Measurements from ENCODE around the gene CDC25B. TPM values are rescaled to one million over a fixed set of nuclear protein-coding genes. Genes with fewer than 3 reads are reported as not detected.
A peak's percentile ranks its signal among the peaks of the same experiment; 100 is the strongest.

CDC25B gene
- 74.6 and 76.0 TPM in 2 replicates for total RNA-seq (2014; rRNA removed; shearing (Covaris generic))

GRCh38 chr20:3795511-3796468 is at the start of gene CDC25B:
Gene CDC25B (plus strand): TSS chr20:3796310. CDS start chr20:3796532, 222 bp downstream.
- peak within 1 kb of the TSS; percentile 56 for H3K4me3 ChIP-seq
- peak within 1 kb of the TSS; percentile 97 for H3K27ac ChIP-seq
- peaks cover 37% of the 10 kb centered on the region for H3K4me1 ChIP-seq (replicated peaks)
- peaks cover 45% of the 10 kb centered on the region for H3K36me3 ChIP-seq
- no peaks in the 10 kb centered on the region for H3K27me3 ChIP-seq (replicated peaks)
- H3K9me3 ChIP-seq (replicated peaks): no peaks in the 10 kb centered on the region
- DNase-seq (ENCODE audit: low read depth in 1 of 2, low spot score in 2 of 2): peak; percentile 95 to 97

GRCh38 chr20:3747471-3747870 is 48.6 kb upstream of the CDC25B start:
- no peaks in the 10 kb centered on the region for H3K4me1 ChIP-seq (replicated peaks)
- no peaks in the 10 kb centered on the region for H3K9me3 ChIP-seq (replicated peaks)
- no peak overlapping the region for H3K27ac ChIP-seq
- 0 out of 2 replicates have a peak, but pooled peaks cover 4% of the 10 kb centered on the region for H3K27me3 ChIP-seq (replicated peaks)
- no peak for DNase-seq (ENCODE audit: low read depth in 1 of 2, low spot score in 2 of 2)
- no peaks in the 10 kb centered on the region for H3K36me3 ChIP-seq
- H3K4me3 ChIP-seq: no peak overlapping the region

- no peak for DNase-seq (ENCODE audit: low read depth in 1 of 2, low spot score in 2 of 2)
- Histone ChIP-seq H3K36me3 (no peaks in the 10 kb centered on the region), H3K9me3 (replicated peaks) (no peaks in the 10 kb centered on the region), H3K4me3 (no peak overlapping the region), H3K4me1 (replicated peaks) (no peaks in the 10 kb centered on the region), H3K27me3 (replicated peaks) (0 out of 2 replicates have a peak, but pooled peaks cover 4% of the 10 kb centered on the region), H3K27ac (no peak overlapping the region)
Measured at GRCh38 chr20:3748073-3748472, 48.0 kb upstream of the CDC25B start.

- Histone ChIP-seq H3K9me3 (replicated peaks) (no peaks in the 10 kb centered on the region), H3K27ac (no peak overlapping the region), H3K4me3 (no peak overlapping the region), H3K27me3 (replicated peaks) (no peaks in the 10 kb centered on the region), H3K36me3 (no peaks in the 10 kb centered on the region), H3K4me1 (replicated peaks) (no peaks in the 10 kb centered on the region)
- no peak for DNase-seq (ENCODE audit: low read depth in 1 of 2, low spot score in 2 of 2)
Measured at GRCh38 chr20:3749087-3749688, 46.9 kb upstream of the CDC25B start.

GRCh38 chr20:3749689-3750531 is 46.2 kb upstream of the CDC25B start:
- no peaks in the 10 kb centered on the region for H3K27me3 ChIP-seq (replicated peaks)
- no peak overlapping the region for H3K4me3 ChIP-seq
- no peak for DNase-seq (ENCODE audit: low read depth in 1 of 2, low spot score in 2 of 2)
- no peak overlapping the region for H3K27ac ChIP-seq
- H3K36me3 ChIP-seq: no peaks in the 10 kb centered on the region
- no peaks in the 10 kb centered on the region for H3K9me3 ChIP-seq (replicated peaks)
- H3K4me1 ChIP-seq (replicated peaks): no peaks in the 10 kb centered on the region

GRCh38 chr20:3751305-3751674 is 44.8 kb upstream of the CDC25B start:
- Histone ChIP-seq H3K4me3 (no peak overlapping the region), H3K4me1 (replicated peaks) (no peaks in the 10 kb centered on the region), H3K9me3 (replicated peaks) (no peaks in the 10 kb centered on the region), H3K36me3 (no peaks in the 10 kb centered on the region), H3K27ac (no peak overlapping the region), H3K27me3 (replicated peaks) (no peaks in the 10 kb centered on the region)
- DNase-seq (ENCODE audit: low read depth in 1 of 2, low spot score in 2 of 2): no peak

GRCh38 chr20:3751675-3752385 is 44.3 kb upstream of the CDC25B start:
- no peaks in the 10 kb centered on the region for H3K4me1 ChIP-seq (replicated peaks)
- H3K9me3 ChIP-seq (replicated peaks): no peaks in the 10 kb centered on the region
- no peak overlapping the region for H3K27ac ChIP-seq
- no peaks in the 10 kb centered on the region for H3K36me3 ChIP-seq
- H3K27me3 ChIP-seq (replicated peaks): no peaks in the 10 kb centered on the region
- no peak overlapping the region for H3K4me3 ChIP-seq
- DNase-seq (ENCODE audit: low read depth in 1 of 2, low spot score in 2 of 2): no peak

GRCh38 chr20:3752386-3752759 is 43.7 kb upstream of the CDC25B start:
- no peak for DNase-seq (ENCODE audit: low read depth in 1 of 2, low spot score in 2 of 2)
- Histone ChIP-seq H3K27me3 (replicated peaks) (no peaks in the 10 kb centered on the region), H3K36me3 (no peaks in the 10 kb centered on the region), H3K9me3 (replicated peaks) (no peaks in the 10 kb centered on the region), H3K27ac (no peak overlapping the region), H3K4me3 (no peak overlapping the region), H3K4me1 (replicated peaks) (no peaks in the 10 kb centered on the region)

GRCh38 chr20:3753098-3753497 is 43.0 kb upstream of the CDC25B start:
- H3K27ac ChIP-seq: no peak overlapping the region
- no peaks in the 10 kb centered on the region for H3K4me1 ChIP-seq (replicated peaks)
- peak in 1 of 2 experiments; percentile 32 for DNase-seq (ENCODE audit: low read depth in 1 of 2, low spot score in 2 of 2)
- no peak overlapping the region for H3K4me3 ChIP-seq
- H3K9me3 ChIP-seq (replicated peaks): no peaks in the 10 kb centered on the region
- H3K36me3 ChIP-seq: peaks cover 4% of the 10 kb centered on the region; the same call in 1 of the 2 replicates
- H3K27me3 ChIP-seq (replicated peaks): no peaks in the 10 kb centered on the region

GRCh38 chr20:3753501-3754275 is 42.4 kb upstream of the CDC25B start:
- Histone ChIP-seq H3K27me3 (replicated peaks) (no peaks in the 10 kb centered on the region), H3K4me1 (replicated peaks) (no peaks in the 10 kb centered on the region), H3K9me3 (replicated peaks) (no peaks in the 10 kb centered on the region)

GRCh38 chr20:3754276-3754630 is 41.9 kb upstream of the CDC25B start:
- Histone ChIP-seq H3K36me3 (peaks cover 6% of the 10 kb centered on the region; the same call in 1 of the 2 replicates), H3K4me3 (no peak overlapping the region), H3K4me1 (replicated peaks) (no peaks in the 10 kb centered on the region), H3K27me3 (replicated peaks) (no peaks in the 10 kb centered on the region), H3K9me3 (replicated peaks) (no peaks in the 10 kb centered on the region), H3K27ac (no peak overlapping the region)
- no peak for DNase-seq (ENCODE audit: low read depth in 1 of 2, low spot score in 2 of 2)

More at GRCh38 chr20:3753501-3754275, 42.4 kb upstream of the CDC25B start:
- no peak for DNase-seq (ENCODE audit: low read depth in 1 of 2, low spot score in 2 of 2)
- Histone ChIP-seq H3K27ac (no peak overlapping the region), H3K36me3 (peaks cover 6% of the 10 kb centered on the region; the same call in 1 of the 2 replicates), H3K4me3 (no peak overlapping the region)

GRCh38 chr20:3755269-3755668 is 40.8 kb upstream of the CDC25B start:
- Histone ChIP-seq H3K36me3 (peaks cover 6% of the 10 kb centered on the region; the same call in 1 of the 2 replicates), H3K27me3 (replicated peaks) (no peaks in the 10 kb centered on the region), H3K9me3 (replicated peaks) (no peaks in the 10 kb centered on the region), H3K27ac (no peak overlapping the region), H3K4me1 (replicated peaks) (no peaks in the 10 kb centered on the region), H3K4me3 (no peak overlapping the region)
- DNase-seq (ENCODE audit: low read depth in 1 of 2, low spot score in 2 of 2): no peak
